Nephron (organoid): Measurements from ENCODE around the gene IL13RA1.
A peak's percentile ranks its signal among the peaks of the same experiment; 100 is the strongest.

Source experiments
- H3K27ac Mint-ChIP-seq, 3 experiments: 2 replicates each; pipeline ENCODE4 v1.8.0; 2020; ENCODE audit warnings: mixed read lengths in 3 of 3, mild to moderate bottlenecking in 2 of 3, moderate library complexity in 1 of 3
- H3K27me3 Mint-ChIP-seq: 2 replicates; pipeline ENCODE4 v1.8.0; 2021; ENCODE audit warnings: low read depth, mild to moderate bottlenecking, moderate library complexity, mixed read lengths
- H3K36me3 Mint-ChIP-seq: 2 replicates; pipeline ENCODE4 v1.8.0; 2020; ENCODE audit warnings: low read depth, mixed read lengths
- H3K4me1 Mint-ChIP-seq: 2 replicates; pipeline ENCODE4 v1.8.0; 2020; ENCODE audit warnings: mixed read lengths
- H3K4me3 Mint-ChIP-seq, 3 experiments: 2 replicates each; pipeline ENCODE4 v1.8.0; 2020; ENCODE audit warnings: mild to moderate bottlenecking in 3 of 3, mixed read lengths in 3 of 3, moderate library complexity in 2 of 3
- H3K9me3 Mint-ChIP-seq: 2 replicates; pipeline ENCODE4 v1.8.0; 2020; ENCODE audit warnings: mixed read lengths
- TF ChIP-seq, protein P1 (sequence below), 3 experiments: fragments of 200-600 bp; sonication (generic); IDR thresholded peaks; one replicate each; pipeline ENCODE4 v1.5.0; 2021; ENCODE audit warnings: antibody characterized with exemption in 3 of 3; ENCODE audit not compliant: unreplicated experiment in 3 of 3

IL13RA1 gene

DNA sequence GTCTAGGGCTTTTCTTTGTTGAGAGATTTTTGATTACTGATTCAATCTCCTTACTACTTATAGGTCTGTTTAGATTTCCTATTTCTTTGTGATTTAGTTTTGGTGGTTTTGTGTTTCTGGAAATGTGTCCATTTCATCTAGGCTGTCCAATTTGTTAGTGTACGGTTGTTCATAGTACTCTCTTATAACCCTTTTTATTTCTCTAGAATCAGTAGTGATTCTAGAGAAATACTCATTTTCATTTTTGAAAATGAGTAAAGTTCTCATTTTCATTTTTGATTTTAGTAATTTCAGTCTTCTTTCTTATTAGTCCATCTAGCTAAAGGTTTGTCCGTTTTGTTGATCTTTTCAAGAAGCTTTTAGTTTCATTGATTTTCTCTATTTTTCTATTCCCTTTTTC is 7.5 kb downstream of the IL13RA1 start:
- TF ChIP-seq, protein P1, sequence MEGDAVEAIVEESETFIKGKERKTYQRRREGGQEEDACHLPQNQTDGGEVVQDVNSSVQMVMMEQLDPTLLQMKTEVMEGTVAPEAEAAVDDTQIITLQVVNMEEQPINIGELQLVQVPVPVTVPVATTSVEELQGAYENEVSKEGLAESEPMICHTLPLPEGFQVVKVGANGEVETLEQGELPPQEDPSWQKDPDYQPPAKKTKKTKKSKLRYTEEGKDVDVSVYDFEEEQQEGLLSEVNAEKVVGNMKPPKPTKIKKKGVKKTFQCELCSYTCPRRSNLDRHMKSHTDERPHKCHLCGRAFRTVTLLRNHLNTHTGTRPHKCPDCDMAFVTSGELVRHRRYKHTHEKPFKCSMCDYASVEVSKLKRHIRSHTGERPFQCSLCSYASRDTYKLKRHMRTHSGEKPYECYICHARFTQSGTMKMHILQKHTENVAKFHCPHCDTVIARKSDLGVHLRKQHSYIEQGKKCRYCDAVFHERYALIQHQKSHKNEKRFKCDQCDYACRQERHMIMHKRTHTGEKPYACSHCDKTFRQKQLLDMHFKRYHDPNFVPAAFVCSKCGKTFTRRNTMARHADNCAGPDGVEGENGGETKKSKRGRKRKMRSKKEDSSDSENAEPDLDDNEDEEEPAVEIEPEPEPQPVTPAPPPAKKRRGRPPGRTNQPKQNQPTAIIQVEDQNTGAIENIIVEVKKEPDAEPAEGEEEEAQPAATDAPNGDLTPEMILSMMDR (IDR thresholded peaks at IDR 0.05; ENCODE audit: unreplicated experiment in 3 of 3), result no peak
- H3K4me1 Mint-ChIP-seq, result peaks cover 13% of the 10 kb centered on the region
- no peaks in the 10 kb centered on the region for H3K27me3 Mint-ChIP-seq

DNA sequence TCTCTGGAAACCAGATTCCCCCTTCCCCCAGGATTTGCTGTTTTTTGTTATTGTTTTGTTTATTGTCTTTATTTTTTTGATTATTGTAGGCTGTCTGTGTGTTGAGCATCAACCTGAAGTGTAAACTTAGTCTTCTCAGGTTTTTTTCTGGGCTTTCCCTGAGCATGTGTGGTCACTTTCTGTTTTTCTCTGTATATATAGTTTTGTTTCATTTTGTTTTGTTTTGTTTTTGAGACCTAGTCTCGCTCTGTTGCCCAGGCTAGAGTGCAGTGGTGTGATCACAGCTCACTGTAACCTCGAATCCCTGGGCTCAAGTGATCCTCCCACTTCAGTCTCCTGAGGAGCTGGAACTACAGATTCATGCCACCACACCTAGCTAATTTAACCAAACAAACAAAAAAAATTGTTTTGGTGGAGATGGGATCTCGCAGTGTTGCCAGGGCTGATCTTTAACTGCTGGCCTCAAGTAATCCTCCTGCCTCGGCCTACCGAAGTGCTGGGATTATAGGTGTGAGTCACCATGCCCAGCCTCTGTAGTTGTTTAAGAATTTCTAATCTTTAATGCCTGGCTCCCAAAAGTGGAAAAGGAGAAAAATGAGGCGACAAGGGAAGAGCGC is 9.1 kb downstream of the IL13RA1 start:
- no peaks in the 10 kb centered on the region for H3K27me3 Mint-ChIP-seq
- H3K36me3 Mint-ChIP-seq, result peaks cover 11% of the 10 kb centered on the region
- peaks cover 30% of the 10 kb centered on the region for H3K9me3 Mint-ChIP-seq
- TF ChIP-seq, protein P1 (IDR thresholded peaks at IDR 0.05; ENCODE audit: unreplicated experiment in 3 of 3), result no peak
- no peak overlapping the region for H3K4me3 Mint-ChIP-seq
- H3K27ac Mint-ChIP-seq, result no peak overlapping the region
- peaks cover 5% of the 10 kb centered on the region for H3K4me1 Mint-ChIP-seq

More for the DNA sequence above, 7.5 kb downstream of the IL13RA1 start:
- H3K9me3 Mint-ChIP-seq, result peaks cover 30% of the 10 kb centered on the region
- no peak overlapping the region for H3K27ac Mint-ChIP-seq
- H3K4me3 Mint-ChIP-seq, result no peak overlapping the region
- peaks cover 11% of the 10 kb centered on the region for H3K36me3 Mint-ChIP-seq

DNA sequence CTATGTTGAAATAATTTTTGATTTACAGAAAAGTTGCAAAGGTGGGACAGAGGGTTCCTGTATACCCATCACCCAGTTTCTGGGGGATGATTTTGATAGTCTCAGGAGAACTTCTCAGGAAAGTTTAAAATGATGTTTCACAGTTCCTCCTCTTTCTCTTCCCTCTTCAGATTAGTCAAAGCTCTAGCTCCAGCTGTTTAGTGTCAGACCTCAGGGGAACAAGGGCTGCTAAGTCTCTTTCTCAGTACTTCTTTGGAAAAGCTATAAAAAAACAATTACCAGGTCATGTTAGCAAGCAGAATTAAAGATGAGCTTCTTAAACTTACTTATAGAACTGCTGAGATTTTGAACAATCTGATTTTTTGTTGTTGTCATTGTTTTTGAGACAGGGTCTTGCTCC is 12.2 kb downstream of the IL13RA1 start:
- Mint-ChIP-seq H3K36me3 (peaks cover 21% of the 10 kb centered on the region), H3K9me3 (peaks cover 21% of the 10 kb centered on the region), H3K27me3 (no peaks in the 10 kb centered on the region), H3K4me1 (peaks cover 5% of the 10 kb centered on the region), H3K27ac (peak overlapping the region in 1 of 3 experiments; percentile 70), H3K4me3 (no peak overlapping the region)
- TF ChIP-seq, protein P1 (IDR thresholded peaks at IDR 0.05; ENCODE audit: unreplicated experiment in 3 of 3), result no peak

DNA sequence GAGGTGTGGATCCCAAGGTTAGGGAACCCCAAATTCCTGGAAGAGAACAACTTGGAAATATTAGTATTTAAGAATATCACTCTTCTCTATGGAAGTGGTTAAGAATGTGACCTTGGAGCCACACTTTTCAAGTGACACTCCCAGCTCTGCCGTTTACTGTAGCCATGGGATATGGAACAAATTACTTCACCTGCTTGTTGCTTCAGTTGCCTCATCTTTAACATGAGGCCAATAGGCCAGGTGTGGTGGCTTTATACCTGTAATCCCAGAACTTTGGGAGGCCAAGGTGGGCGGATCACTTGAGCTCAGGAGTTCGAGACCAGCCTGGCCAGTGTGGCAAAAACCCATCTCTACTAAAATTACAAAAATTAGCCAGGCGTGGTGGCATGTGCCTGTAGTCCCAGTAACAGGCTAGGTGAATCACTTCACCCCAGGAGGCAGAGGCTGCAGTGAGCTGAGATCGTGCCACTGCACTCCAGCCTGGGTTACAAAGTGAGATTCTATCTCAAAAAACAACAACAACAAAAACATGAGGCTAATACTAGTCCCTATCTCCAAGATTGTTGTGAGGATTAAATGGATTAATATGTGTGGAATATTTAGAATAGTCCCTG is 13.0 kb downstream of the IL13RA1 start:
- no peak overlapping the region for H3K4me3 Mint-ChIP-seq
- peaks cover 21% of the 10 kb centered on the region for H3K36me3 Mint-ChIP-seq
- peaks cover 5% of the 10 kb centered on the region for H3K4me1 Mint-ChIP-seq
- no peak overlapping the region for H3K27ac Mint-ChIP-seq
- TF ChIP-seq, protein P1 (IDR thresholded peaks at IDR 0.05; ENCODE audit: unreplicated experiment in 3 of 3), result no peak
- peaks cover 17% of the 10 kb centered on the region for H3K9me3 Mint-ChIP-seq
- no peaks in the 10 kb centered on the region for H3K27me3 Mint-ChIP-seq

DNA sequence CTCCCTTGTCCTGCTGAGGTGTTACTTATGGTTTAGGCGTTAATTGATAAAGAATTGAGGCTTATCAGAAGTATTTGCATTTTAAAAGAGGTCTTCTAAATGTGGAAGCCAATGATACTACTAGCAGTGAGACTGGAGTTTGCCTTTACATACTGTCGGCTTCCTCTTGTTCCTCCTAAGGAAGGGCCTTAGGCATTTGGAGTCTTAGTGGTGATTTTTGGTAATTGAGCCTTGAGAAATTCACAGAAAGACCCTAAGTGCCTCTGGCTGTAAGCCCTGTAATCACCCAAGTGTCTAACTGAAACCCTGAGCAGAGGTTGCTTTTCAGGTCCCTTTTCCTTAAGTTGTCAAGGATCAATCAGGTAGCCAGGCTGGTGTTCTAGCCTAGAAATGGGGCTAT is 14.8 kb downstream of the IL13RA1 start:
- H3K4me3 Mint-ChIP-seq, result no peak overlapping the region
- TF ChIP-seq, protein P1 (IDR thresholded peaks at IDR 0.05; ENCODE audit: unreplicated experiment in 3 of 3), result no peak
- H3K9me3 Mint-ChIP-seq, result peaks cover 4% of the 10 kb centered on the region
- H3K36me3 Mint-ChIP-seq, result peaks cover 9% of the 10 kb centered on the region
- no peaks in the 10 kb centered on the region for H3K27me3 Mint-ChIP-seq
- peaks cover 5% of the 10 kb centered on the region for H3K4me1 Mint-ChIP-seq
- H3K27ac Mint-ChIP-seq, result no peak overlapping the region

DNA sequence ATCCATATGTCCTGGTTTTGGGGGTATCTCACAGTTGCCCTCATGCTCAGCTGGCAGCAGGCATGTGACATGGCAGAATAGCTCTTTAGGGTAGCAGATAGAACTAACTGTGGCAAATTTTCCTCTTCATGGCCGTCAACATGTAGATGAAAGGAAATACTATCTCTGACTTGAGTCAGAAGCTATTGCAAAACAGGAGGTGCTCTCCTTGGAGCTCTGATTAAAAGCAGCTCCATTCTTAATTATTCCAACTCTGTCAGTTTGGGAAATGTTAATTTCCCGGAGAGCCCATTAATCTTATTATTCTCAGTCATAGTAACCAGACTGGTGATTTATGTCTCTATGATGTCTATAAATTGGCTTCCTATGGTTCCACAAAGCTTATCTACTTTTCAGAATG is 18.2 kb downstream of the IL13RA1 start:
- Mint-ChIP-seq H3K9me3 (no peaks in the 10 kb centered on the region), H3K27ac (peak overlapping the region in 1 of 3 experiments; percentile 74), H3K4me1 (no peaks in the 10 kb centered on the region), H3K27me3 (no peaks in the 10 kb centered on the region), H3K36me3 (peaks cover 25% of the 10 kb centered on the region), H3K4me3 (no peak overlapping the region)
- TF ChIP-seq, protein P1 (IDR thresholded peaks at IDR 0.05; ENCODE audit: unreplicated experiment in 3 of 3), result no peak
